Spleen (tissue), 7 donors: Measurements from ENCODE around the gene KIF3A.

ENCODE experiments used
- CTCF ChIP-seq, 11 experiments: fragments of 200-600 bp in 7 of 11; fragments of 450-650 bp in 4 of 11; sonication (generic) in 4 of 11; IDR thresholded peaks in 8 of 11; conservative IDR thresholded peaks in 3 of 11; 1 replicate in 7 of 11; 2 replicates in 4 of 11; pipeline versions ENCODE4 v1.4.0 to v1.8.0; 2016 to 2021; ENCODE audit warnings: antibody characterized with exemption in 11 of 11, inconsistent platforms in 4 of 11, mild to moderate bottlenecking in 1 of 11
- POLR2A ChIP-seq, 3 donors: fragments of 450-650 bp; IDR thresholded peaks; one replicate each; pipeline ENCODE4 v1.5.1; 2017; ENCODE audit warnings: antibody characterized with exemption in 3 of 3, mild to moderate bottlenecking in 1 of 3
- POLR2AphosphoS5 ChIP-seq, 3 donors: sonication (generic); formaldehyde crosslinking; IDR thresholded peaks; one replicate each; pipeline ENCODE4 v1.5.1; 2017; ENCODE audit warnings: antibody characterized with exemption in 3 of 3
- donor health status: DM: no; HTN: no; CAD: no; lungs with moderate emphysema.
- donor health status: DM: no; HTN: no; CAD: no.
- donor health status: DM: no; HTN: no; CAD: no.

GRCh38 chr5:132647473-132647872 lies 89.9 kb downstream of the KIF3A start:
- TF ChIP-seq CTCF (IDR thresholded peaks at IDR 0.05 in 8 of 11, conservative IDR thresholded peaks at IDR 0.05 in 3 of 11) (no peak), POLR2A (IDR thresholded peaks at IDR 0.05) (no peak), POLR2AphosphoS5 (IDR thresholded peaks at IDR 0.05) (no peak)
